Fibroblast of the aortic adventitia (primary cell): ENCODE data around the gene CYP4F2. TPM values are rescaled to one million over a fixed set of nuclear protein-coding genes. Genes with fewer than 3 reads are reported as not detected.
A peak's percentile ranks its signal among the peaks of the same experiment; 100 is the strongest.

Source experiments
- DNase-seq: peaks from one replicate; pipeline ENCODE4 v3.0.0-alpha.2; 2010; ENCODE audit warnings: low read depth
- H3K4me3 ChIP-seq: 2 replicates; pipeline ENCODE4 v1.5.1; 2011; ENCODE audit warnings: low read depth, mild to moderate bottlenecking, control low read depth, low read length, moderate library complexity
- total RNA-seq: library from RNA; depleted of rRNA; stranded (reverse); fragments of >200 nt; gene quantifications from 2 replicates; pipeline ENCODE4 v1.2.3, GENCODE V29; 2012; ENCODE audit warnings: low replicate concordance
- TF ChIP-seq, protein P1 (sequence below): IDR thresholded peaks from 2 replicates; pipeline ENCODE4 v1.5.1; 2011; ENCODE audit warnings: mild to moderate bottlenecking, low read length, control low read depth, inconsistent platforms; ENCODE audit not compliant: insufficient read depth

The CYP4F2 gene
- total RNA-seq, 1 donor, result not detected

GRCh38 chr19:15871570-15871969, 26.3 kb downstream of the CYP4F2 start:
- H3K4me3 ChIP-seq, result no peak overlapping the region
- no peak for DNase-seq
- TF ChIP-seq, protein P1, sequence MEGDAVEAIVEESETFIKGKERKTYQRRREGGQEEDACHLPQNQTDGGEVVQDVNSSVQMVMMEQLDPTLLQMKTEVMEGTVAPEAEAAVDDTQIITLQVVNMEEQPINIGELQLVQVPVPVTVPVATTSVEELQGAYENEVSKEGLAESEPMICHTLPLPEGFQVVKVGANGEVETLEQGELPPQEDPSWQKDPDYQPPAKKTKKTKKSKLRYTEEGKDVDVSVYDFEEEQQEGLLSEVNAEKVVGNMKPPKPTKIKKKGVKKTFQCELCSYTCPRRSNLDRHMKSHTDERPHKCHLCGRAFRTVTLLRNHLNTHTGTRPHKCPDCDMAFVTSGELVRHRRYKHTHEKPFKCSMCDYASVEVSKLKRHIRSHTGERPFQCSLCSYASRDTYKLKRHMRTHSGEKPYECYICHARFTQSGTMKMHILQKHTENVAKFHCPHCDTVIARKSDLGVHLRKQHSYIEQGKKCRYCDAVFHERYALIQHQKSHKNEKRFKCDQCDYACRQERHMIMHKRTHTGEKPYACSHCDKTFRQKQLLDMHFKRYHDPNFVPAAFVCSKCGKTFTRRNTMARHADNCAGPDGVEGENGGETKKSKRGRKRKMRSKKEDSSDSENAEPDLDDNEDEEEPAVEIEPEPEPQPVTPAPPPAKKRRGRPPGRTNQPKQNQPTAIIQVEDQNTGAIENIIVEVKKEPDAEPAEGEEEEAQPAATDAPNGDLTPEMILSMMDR, result no peak

DNA sequence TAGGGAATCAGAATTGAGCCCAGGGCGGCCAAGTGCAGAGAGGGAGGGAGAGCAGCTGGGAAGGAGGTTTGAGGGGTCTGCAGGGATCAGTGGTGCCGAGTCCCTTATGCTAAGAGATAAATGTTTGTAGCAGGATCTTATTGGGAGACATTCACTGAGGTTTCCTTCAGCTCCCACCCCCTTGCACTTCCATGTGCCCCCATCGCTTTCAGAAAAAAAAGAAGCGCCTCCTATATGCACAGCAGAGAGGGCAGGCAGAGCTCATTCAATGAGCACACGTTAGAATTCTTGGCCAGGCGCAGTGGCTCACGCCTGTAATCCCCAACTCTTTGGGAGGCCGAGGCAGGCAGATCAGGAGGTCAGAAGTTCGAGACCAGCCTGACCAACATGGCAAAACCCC, 28.0 kb downstream of the CYP4F2 start:
- no peak overlapping the region for H3K4me3 ChIP-seq
- no peak for DNase-seq
- TF ChIP-seq, protein P1, result no peak

DNA sequence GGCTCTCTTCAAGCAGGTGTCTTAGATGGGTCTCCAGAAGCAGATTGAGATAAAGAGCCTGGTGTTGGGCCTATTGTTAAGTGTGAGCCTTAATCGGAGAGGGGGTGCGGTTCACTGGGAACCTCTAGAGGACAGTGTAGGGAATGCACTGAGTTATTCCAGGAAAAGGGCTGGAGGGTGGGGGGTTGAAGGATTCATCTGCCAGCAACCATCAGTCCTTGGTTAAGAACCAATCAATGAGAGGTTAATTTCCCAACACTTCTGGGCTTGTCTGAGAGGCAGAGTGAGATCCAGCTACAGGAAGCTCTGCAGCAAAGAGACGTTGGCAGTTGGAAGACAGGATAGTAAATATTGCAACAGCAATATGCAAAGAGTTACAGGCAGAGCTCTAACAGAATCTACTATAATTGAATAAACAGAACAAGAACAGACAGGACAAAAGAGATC, 28.7 kb downstream of the CYP4F2 start:
- TF ChIP-seq, protein P1, result peak; percentile 54
- peak; percentile 16 for DNase-seq
- H3K4me3 ChIP-seq, result no peak overlapping the region

GRCh38 chr19:15866636-15867035, 31.2 kb downstream of the CYP4F2 start:
- TF ChIP-seq, protein P1, result no peak
- no peak for DNase-seq
- no peak overlapping the region for H3K4me3 ChIP-seq

DNA sequence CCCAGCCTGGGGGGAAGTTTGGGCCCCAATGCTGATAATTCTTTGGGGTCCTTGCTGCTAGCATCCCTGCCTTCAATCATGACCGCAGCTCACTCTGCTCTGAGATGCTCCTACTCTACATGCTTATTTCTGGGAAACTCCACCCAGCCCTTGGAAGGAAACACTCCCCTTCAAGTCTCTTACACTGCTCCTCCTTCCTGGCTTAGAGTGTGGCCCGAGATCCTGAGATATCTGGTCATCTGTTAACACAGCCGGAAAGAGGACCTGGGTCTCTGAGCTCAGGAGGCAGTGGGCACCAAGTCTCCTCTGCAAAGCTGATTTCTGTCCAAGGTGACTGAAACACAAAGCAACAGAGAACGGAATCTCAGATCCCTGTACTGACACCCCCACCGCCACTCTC, 33.0 kb downstream of the CYP4F2 start:
- DNase-seq, result no peak
- H3K4me3 ChIP-seq, result no peak overlapping the region
- TF ChIP-seq, protein P1, result no peak

- no peak overlapping the region for H3K4me3 ChIP-seq
- DNase-seq, result no peak
- TF ChIP-seq, protein P1, result no peak
Observed at GRCh38 chr19:15863272-15863671, 34.6 kb downstream of the CYP4F2 start.

GRCh38 chr19:15862444-15862843, 35.4 kb downstream of the CYP4F2 start:
- TF ChIP-seq, protein P1, result no peak
- no peak for DNase-seq
- no peak overlapping the region for H3K4me3 ChIP-seq
